GM12878 (cell line): ENCODE measurements around the gene SCYL1. TPM values are rescaled to one million over a fixed set of nuclear protein-coding genes. Genes with fewer than 3 reads are reported as not detected.

ENCODE experiments used
- ATAC-seq: fragments of 200-7000 bp; cut with Tn5 transposase; 3 replicates; pipeline ENCODE4 v1.9.1; 2020; ENCODE audit warnings: mild to moderate bottlenecking, moderate library complexity
- BruUV-seq: library from RNA; stranded (reverse); fragments of 400-500 nt; replicated peaks from 2 replicates; lab custom pipeline; 2021; lab: Mats Ljungman, UMichigan
- CTCF ChIA-PET: fragments of 300-600 bp; sonication (Branson Sonifier 250); formaldehyde crosslinking; extraction: SDS; loops from one replicate; lab custom pipeline; 2021; ENCODE audit warnings: inconsistent platforms; lab: Yijun Ruan, JAX
- POLR2A ChIA-PET: fragments of 350-600 bp; formaldehyde crosslinking; extraction: SDS; loops from one replicate; lab custom pipeline; 2021; ENCODE audit warnings: inconsistent platforms; lab: Charles Lee
- RAD21 ChIA-PET: fragments of 300-600 bp; sonication (Branson Sonifier 250); formaldehyde crosslinking; loops from one replicate; lab custom pipeline; 2023; ENCODE audit warnings: antibody characterized with exemption; ENCODE audit not compliant: unreplicated experiment; lab: Charles Lee
- SMC1A ChIA-PET: fragments of 300-600 bp; sonication (Branson Sonifier 250); formaldehyde crosslinking; loops from one replicate; lab custom pipeline; 2023; ENCODE audit not compliant: unreplicated experiment, uncharacterized antibody; lab: Charles Lee
- DNase-seq: peaks from one replicate; pipeline ENCODE4 v3.0.0-alpha.2; 2011; ENCODE audit warnings: low read depth, low spot score
- FAIRE-seq: peaks from 3 replicates; lab custom pipeline; 2011; peaks lifted over from hg19 to GRCh38; lab: Jason Lieb, UNC
- H2AFZ ChIP-seq: 2 replicates; pipeline ENCODE4 v1.6.0; 2011; ENCODE audit warnings: low read depth, low read length, control low read depth; ENCODE audit not compliant: control insufficient read depth
- H3K27ac ChIP-seq: 2 replicates; pipeline ENCODE4 v1.5.1; 2011; ENCODE audit warnings: control low read depth; ENCODE audit not compliant: control insufficient read depth, insufficient read depth
- H3K27me3 ChIP-seq, 2 experiments: replicated peaks in 1 of 2; 2 replicates each; pipeline versions ENCODE4 v1.6.0 to v1.6.1; 2011; ENCODE audit warnings: low read length in 1 of 2; ENCODE audit not compliant: control insufficient read depth in 2 of 2, insufficient read depth in 2 of 2
- H3K36me3 ChIP-seq, 2 experiments: 2 replicates each; pipeline ENCODE4 v1.5.1; 2011; ENCODE audit warnings: low read length in 1 of 2; ENCODE audit not compliant: control insufficient read depth in 2 of 2, insufficient read depth in 2 of 2
- H3K4me1 ChIP-seq: 2 replicates; pipeline ENCODE4 v1.6.1; 2011; ENCODE audit warnings: mild to moderate bottlenecking, low read length, moderate library complexity, mixed read lengths; ENCODE audit not compliant: control insufficient read depth, insufficient read depth
- H3K4me2 ChIP-seq: 2 replicates; pipeline ENCODE4 v1.6.0; 2011; ENCODE audit warnings: control low read depth; ENCODE audit not compliant: control insufficient read depth, insufficient read depth
- H3K4me3 ChIP-seq: fragments of 200-600 bp; sonication (generic); 2 replicates; pipeline ENCODE4 v1.5.1; 2016
- H3K79me2 ChIP-seq: 2 replicates; pipeline ENCODE4 v1.6.0; 2011; ENCODE audit warnings: low read length; ENCODE audit not compliant: control insufficient read depth, insufficient read depth
- H3K9ac ChIP-seq: 2 replicates; pipeline ENCODE4 v1.8.0; 2011; ENCODE audit warnings: low read length, control low read depth, mixed read lengths; ENCODE audit not compliant: control insufficient read depth, insufficient read depth
- H3K9me3 ChIP-seq: replicated peaks from 3 replicates; pipeline ENCODE4 v1.5.1; 2011; ENCODE audit warnings: mild to moderate bottlenecking, low read length; ENCODE audit not compliant: control insufficient read depth, insufficient read depth
- H4K20me1 ChIP-seq: 2 replicates; pipeline ENCODE4 v1.6.0; 2011; ENCODE audit not compliant: control insufficient read depth, insufficient read depth
- CBFB ChIP-seq: IDR thresholded peaks from 2 replicates; pipeline ENCODE4 v1.6.1; 2016; ENCODE audit warnings: antibody characterized with exemption, low read depth
- CEBPB ChIP-seq, 2 experiments: fragments of 150-350 bp in 1 of 2; IDR thresholded peaks; 2 replicates each; pipeline ENCODE4 v1.6.1; 2012 to 2014; ENCODE audit warnings: low read depth in 2 of 2, low read length in 2 of 2, borderline replicate concordance in 1 of 2, inconsistent platforms in 1 of 2
- CHD4 ChIP-seq: fragments of 200-600 bp; sonication (generic); IDR thresholded peaks from 2 replicates; pipeline ENCODE4 v1.6.1; 2016; ENCODE audit warnings: mild to moderate bottlenecking
- CTCF ChIP-seq, 3 experiments: IDR thresholded peaks in 2 of 3; conservative IDR thresholded peaks in 1 of 3; 2 replicates each; pipeline ENCODE4 v1.5.1; 2011; ENCODE audit warnings: low read depth in 3 of 3, low read length in 3 of 3, mild to moderate bottlenecking in 3 of 3, control low read depth in 2 of 3, moderate library complexity in 2 of 3, inconsistent platforms in 1 of 3, mixed read lengths in 1 of 3; ENCODE audit not compliant: control insufficient read depth in 2 of 3, insufficient read depth in 1 of 3; ENCODE audit errors: extremely low read depth in 1 of 3
- GATAD2B ChIP-seq: fragments of 450-650 bp; conservative IDR thresholded peaks from 2 replicates; pipeline ENCODE4 v1.6.1; 2017; ENCODE audit warnings: low read depth, mild to moderate bottlenecking, moderate library complexity
- HDAC6 ChIP-seq: fragments of 200-600 bp; sonication (generic); IDR thresholded peaks from one replicate; pipeline ENCODE4 v1.8.0; 2017; ENCODE audit warnings: antibody characterized with exemption; ENCODE audit not compliant: unreplicated experiment
- IKZF1 ChIP-seq: fragments of 450-650 bp; conservative IDR thresholded peaks from 2 replicates; pipeline ENCODE4 v1.6.1; 2017; ENCODE audit warnings: antibody characterized with exemption, mild to moderate bottlenecking
- NRF1 ChIP-seq: conservative IDR thresholded peaks from 2 replicates; pipeline ENCODE4 v1.6.1; 2011; ENCODE audit warnings: mild to moderate bottlenecking, low read depth, low read length, improper control_type of control experiment
- REST ChIP-seq: IDR thresholded peaks from 2 replicates; pipeline ENCODE4 v1.6.1; 2012; ENCODE audit warnings: mild to moderate bottlenecking, low read depth, low read length
- SMARCA5 ChIP-seq: fragments of 450-650 bp; IDR thresholded peaks from 2 replicates; pipeline ENCODE4 v1.6.1; 2017; ENCODE audit warnings: mild to moderate bottlenecking
- WGBS: methylation state at CpG from one replicate; pipeline ENCODE4 v1.1.6; 2016; ENCODE audit warnings: low lambda C conversion rate; ENCODE audit not compliant: insufficient replicate concordance, insufficient coverage; ENCODE audit errors: missing lambda C conversion rate; 5-methylcytosine and 5-hydroxymethylcytosine counted together
- in situ Hi-C: fragments of 300-500 bp; cut with MboI; formaldehyde crosslinking; loops from 9 replicates; pipeline ENCODE4 v1.14.3; 2018; ENCODE audit warnings: mixed read lengths
- intact Hi-C: fragments of 100-400 bp; cut with micrococcal nuclease; formaldehyde crosslinking; loops from one replicate; pipeline ENCODE4 v1.14.2; 2022; ENCODE audit not compliant: unreplicated experiment
- polyA plus RNA-seq, 11 experiments: library from polyadenylated mRNA; depleted of rRNA in 4 of 11; unstranded in 6 of 11; stranded (reverse) in 5 of 11; fragments of >200 nt; fragmentation: Nextera tagmentation in 4 of 11; fragmentation: Illumina TruSeq in 1 of 11; extraction: Ambion mirVana in 4 of 11; extraction: Trizol in 1 of 11; gene quantifications; 1 replicate in 1 of 11; 2 replicates in 10 of 11; pipeline versions ENCODE4 v1.2.1 to v1.2.3, GENCODE V29; 2011 to 2016; ENCODE audit warnings: inconsistent platforms in 2 of 11, missing spikeins in 2 of 11, low read depth in 1 of 11
- total RNA-seq, 4 experiments: library from RNA; depleted of rRNA in 3 of 4; stranded (reverse); fragments of >200 nt in 3 of 4; fragmentation: Illumina TruSeq in 1 of 4; extraction: Trizol in 1 of 4; gene quantifications; 2 replicates each; pipeline versions ENCODE4 v1.2.1 to v1.2.3, GENCODE V29; 2013 to 2021

The SCYL1 gene
- total and polyA plus RNA-seq, 10 of the 15 experiments (the other 5 are each of a cell fraction or from before 2014, with no cell fraction given): 0.80 to 82.7 (median 51.2) TPM

GRCh38 chr11:65560555-65561418 lies 35.9 kb downstream of the SCYL1 start (continued):
- TF ChIP-seq CTCF (IDR thresholded peaks at IDR 0.05 in 2 of 3, conservative IDR thresholded peaks at IDR 0.05 in 1 of 3; ENCODE audit: control insufficient read depth in 2 of 3, extremely low read depth in 1 of 3, insufficient read depth in 1 of 3, low read depth in 3 of 3, low read length in 3 of 3) (no peak), CEBPB (IDR thresholded peaks at IDR 0.05; ENCODE audit: borderline replicate concordance in 1 of 2, low read depth in 2 of 2, low read length in 2 of 2) (no peak), NRF1 (no peak)

GRCh38 chr11:65562020-65562419 lies 37.1 kb downstream of the SCYL1 start:
- POLR2A ChIA-PET: interaction anchor here (0.6 to 2.0 kb wide), 3 partner anchors 13 to 518 kb away, joined by 5 to 9 read pairs (median 8); no protein-coding TSS in a partner anchor
- H3K4me3 ChIP-seq: no peak overlapping the region
- RAD21 ChIA-PET: interaction anchor here (0.7 kb wide), 1 partner anchor 55 kb away, joined by 6 read pairs; no protein-coding TSS in a partner anchor
- SMC1A ChIA-PET: no interaction called here
- no peak for FAIRE-seq
- no peaks in the 10 kb centered on the region; a peak in 2 of 4 replicates for H3K27me3 ChIP-seq
- no peak overlapping the region for H2AFZ ChIP-seq
- no peaks in the 10 kb centered on the region for H3K9me3 ChIP-seq
- H3K4me2 ChIP-seq: no peak overlapping the region
- WGBS: 63% methylated on average over 7 of the region's 7 CpGs
- H3K36me3 ChIP-seq: no peaks in the 10 kb centered on the region
- BruUV-seq: no TSS peak
- H3K9ac ChIP-seq: no peak overlapping the region
- in situ Hi-C loops: no loop called here
- CTCF ChIA-PET: interaction anchor here (0.6 to 1.5 kb wide), 3 partner anchors 8 to 22 kb away, joined by 3 to 7 read pairs (median 3); partner anchors contain the start of genes FAM89B and ZNRD2
- no peak for DNase-seq
- ATAC-seq: no peak
- intact Hi-C loops: no loop called here
- H3K27ac ChIP-seq: no peak overlapping the region
- H3K4me1 ChIP-seq: peaks cover 8% of the 10 kb centered on the region
- no peaks in the 10 kb centered on the region for H3K79me2 ChIP-seq
- H4K20me1 ChIP-seq: no peaks in the 10 kb centered on the region
- TF ChIP-seq IKZF1 (no peak), CTCF (IDR thresholded peaks at IDR 0.05 in 2 of 3, conservative IDR thresholded peaks at IDR 0.05 in 1 of 3; ENCODE audit: control insufficient read depth in 2 of 3, extremely low read depth in 1 of 3, insufficient read depth in 1 of 3, low read depth in 3 of 3, low read length in 3 of 3) (no peak), SMARCA5 (no peak), CBFB (no peak), CHD4 (no peak), GATAD2B (no peak), HDAC6 (no peak), REST (no peak)
